ENCODE measurements around the gene BLVRA.
"Not testable (repeated sequence)": the region's sequence is repeated elsewhere in the genome, so short reads cannot be mapped to it uniquely, and the experiment has no call there.

Gene BLVRA

DNA sequence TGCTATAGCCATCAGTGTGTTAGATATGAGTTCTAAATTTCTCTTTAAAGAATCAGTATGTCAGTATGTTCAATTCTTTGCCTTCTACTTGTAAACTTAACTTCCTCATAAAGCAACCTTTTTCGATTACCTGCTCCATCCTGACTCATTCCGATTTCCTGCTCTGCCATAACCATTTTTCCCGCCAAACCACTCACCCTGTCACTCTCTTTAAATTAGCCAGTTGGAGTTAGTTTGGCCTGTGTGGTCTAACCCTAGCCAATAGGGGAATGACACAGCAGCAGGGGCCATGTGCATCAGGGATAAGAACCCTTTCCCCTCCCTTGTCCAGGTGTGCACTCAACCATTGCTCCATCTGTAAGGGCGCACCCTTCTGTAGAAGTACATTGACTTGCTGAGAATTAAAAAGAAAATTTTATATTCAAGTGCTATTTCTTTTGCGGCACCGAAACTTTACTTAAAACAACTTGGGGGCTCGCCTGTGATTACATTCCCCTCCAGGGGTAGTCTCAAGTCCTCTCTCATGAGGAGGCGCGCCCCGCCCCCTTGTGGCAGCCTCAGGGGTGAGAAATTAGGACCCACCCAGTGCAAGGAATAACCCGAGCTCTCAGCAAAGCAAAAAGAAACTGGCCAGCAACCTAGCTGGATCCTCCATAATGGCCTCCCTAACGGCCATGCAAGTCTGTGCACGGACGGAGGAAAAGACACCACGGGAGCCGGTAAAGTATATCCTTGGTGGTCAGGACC, 51.9 kb downstream of the BLVRA start:
- DNase-seq = not testable (repeated sequence)

DNA sequence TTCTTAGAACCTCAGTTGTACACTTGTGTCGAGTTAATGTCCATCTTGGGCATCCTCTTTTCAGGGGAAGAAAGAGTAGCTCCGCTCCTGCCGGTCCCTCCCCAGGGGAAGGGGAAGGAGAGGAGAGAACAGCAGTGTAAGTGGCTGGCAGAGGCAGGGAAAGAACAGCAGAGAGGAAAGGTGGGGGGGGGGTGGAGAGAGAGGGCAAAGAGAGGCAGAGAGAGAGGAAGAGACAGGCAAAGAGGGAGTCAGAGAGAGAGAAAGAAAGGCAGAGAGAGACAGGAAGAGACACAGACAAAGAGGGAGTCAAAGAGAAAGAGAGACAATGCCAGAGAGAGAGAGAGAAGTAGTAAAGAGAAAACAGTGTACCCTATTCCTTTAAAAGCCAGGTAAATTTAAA, 56.9 kb downstream of the BLVRA start:
- no peak for DNase-seq

DNA sequence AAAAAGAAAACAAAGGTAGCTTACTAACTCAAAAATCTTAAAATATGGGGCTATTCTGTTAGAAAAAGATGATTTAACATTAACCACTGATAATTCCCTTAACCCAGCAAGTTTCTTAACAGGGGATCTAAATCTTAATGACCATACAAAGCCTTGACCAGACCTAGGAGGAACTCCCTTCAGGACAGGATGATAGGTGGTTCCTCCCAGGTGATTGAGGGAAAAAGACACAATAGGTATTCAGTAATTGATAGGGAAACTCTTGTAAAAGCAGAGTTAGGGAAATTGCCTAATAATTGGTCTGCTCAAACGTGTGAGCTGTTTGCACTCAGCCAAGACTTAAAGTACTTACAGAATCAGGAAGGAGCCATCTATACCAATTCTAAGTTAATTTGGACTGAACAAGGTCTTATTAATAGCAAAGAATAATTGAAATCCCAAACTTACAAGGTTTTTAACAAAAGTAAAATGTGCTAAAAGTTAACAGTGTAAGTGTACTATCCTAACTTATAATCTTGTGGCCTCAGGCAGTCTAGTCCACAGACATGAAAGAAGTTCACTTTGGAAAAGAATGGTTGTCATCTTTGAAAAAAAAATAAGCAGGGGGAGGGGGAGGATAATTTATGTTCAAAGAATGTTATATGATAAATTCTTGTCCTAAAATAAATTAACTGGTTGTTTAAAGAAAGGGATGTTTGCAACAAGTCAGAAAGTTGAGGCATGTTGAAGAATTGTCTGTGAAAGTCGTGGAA, 57.7 kb downstream of the BLVRA start:
- DNase-seq = not testable (repeated sequence)

DNA sequence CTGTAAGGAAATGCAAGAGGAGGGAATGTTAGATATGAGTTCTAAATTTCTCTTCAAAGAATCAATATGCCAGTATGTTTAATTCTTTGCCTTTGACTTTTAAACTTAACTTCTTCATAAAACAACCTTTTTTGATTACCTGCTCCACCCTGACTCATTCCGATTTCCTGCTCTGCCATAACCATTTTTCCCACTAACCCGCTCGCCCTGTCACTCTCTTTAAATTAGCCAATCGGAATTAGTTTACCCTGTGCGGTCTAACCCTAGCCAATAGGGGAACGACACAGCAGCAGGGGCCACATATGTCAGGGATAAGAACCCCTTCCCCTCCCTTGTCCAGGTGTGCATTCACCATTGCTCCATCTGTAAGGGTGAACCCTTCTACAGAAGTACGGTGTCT, 64.9 kb downstream of the BLVRA start:
- DNase-seq = not testable (repeated sequence)

DNA sequence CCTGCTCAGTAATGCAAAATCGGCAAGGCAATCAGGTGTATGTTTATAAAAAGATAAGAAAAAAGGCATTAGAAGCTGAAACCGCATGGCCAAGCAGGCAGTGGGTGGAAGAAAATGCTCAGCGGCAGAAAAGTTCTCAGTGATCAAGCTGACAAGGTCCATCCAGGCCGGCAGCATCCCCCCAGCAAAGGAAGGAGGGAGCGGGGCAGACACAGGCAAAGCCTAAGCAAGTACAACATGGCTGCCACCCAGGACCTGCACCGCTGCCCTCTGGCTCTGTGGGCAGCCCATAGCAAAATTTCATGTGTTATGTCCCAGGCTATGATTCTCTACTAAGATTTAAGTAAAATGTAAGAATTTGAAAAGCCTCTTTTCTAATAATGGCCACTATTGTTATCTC, 65.5 kb downstream of the BLVRA start:
- DNase-seq = no peak

DNA sequence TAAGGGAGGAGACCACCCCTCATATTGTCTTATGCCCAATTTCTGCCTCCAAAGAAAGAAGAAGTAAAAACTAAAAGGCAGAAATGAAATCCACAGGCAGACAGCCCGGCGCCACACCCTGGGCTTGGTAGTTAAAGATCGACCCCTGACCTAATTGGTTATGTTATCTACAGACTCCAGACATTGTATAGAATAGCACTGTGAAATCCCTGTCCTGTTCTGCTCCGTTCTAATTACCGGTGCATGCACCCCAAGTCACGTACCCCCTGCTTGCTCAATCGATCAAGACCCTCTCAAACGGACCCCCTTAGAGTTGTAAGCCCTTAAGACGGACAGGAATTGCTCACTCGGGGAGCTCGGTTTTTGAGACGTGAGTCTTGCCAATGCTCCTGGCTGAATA, 66.0 kb downstream of the BLVRA start:
- DNase-seq = not testable (repeated sequence)

DNA sequence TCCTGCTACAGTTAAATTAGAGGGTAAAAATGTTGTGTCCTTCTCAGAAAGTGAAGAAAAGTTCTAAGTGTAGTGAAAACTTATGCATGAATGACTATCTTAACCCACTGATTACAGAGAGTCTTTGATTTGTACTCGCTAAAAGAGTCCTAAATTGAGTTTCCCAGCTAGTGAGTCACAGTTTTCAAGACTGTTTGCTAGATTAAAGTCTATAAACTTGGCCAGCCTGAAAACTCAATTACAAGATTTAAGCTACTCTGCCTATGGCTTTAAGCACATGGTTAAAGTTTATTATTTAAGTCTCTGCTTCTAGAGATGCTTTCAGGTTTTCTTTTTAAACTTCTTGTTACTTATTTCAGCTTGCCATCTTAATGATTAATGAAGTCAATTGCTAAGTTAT, 66.5 kb downstream of the BLVRA start:
- no peak for DNase-seq

DNA sequence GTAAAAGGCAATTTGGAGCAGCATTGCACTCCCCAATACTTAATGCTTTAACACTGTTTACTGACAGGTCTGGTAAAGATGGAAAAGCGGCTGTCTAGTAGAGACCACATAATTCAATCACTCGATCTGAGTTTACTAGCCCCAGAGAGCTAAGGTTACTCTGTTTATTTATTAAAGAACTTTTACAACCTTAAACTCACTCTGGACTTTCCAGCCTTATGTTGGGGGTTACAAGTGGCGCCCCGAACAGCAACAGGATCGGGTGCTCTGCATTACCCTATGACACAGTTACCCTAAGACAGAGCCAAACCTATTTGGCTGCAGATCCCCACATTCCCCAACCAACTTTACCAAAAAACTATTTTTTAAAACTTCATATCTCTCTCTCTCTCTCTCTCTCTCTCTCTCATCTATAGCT, 66.9 kb downstream of the BLVRA start:
- no peak for DNase-seq

DNA sequence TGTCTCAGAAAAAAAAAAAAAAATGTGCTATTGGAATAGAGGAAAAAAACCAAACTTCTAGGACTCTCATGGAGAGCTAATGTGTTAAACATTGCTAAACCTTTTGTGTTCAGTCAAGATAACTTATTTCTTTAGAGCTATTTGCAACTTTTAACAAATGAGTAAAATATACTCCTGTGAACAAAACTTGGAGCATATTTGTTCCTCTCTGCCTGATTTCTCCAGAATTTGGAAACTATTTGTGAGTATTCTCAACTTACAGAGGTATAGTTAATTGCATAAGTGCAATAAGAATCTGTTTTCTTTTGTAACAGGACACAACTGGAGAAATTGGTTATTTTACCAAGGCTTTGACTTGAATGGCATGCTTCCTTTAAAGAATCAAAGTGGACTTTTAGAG, 72.4 kb downstream of the BLVRA start:
- not testable (repeated sequence) for DNase-seq

DNA sequence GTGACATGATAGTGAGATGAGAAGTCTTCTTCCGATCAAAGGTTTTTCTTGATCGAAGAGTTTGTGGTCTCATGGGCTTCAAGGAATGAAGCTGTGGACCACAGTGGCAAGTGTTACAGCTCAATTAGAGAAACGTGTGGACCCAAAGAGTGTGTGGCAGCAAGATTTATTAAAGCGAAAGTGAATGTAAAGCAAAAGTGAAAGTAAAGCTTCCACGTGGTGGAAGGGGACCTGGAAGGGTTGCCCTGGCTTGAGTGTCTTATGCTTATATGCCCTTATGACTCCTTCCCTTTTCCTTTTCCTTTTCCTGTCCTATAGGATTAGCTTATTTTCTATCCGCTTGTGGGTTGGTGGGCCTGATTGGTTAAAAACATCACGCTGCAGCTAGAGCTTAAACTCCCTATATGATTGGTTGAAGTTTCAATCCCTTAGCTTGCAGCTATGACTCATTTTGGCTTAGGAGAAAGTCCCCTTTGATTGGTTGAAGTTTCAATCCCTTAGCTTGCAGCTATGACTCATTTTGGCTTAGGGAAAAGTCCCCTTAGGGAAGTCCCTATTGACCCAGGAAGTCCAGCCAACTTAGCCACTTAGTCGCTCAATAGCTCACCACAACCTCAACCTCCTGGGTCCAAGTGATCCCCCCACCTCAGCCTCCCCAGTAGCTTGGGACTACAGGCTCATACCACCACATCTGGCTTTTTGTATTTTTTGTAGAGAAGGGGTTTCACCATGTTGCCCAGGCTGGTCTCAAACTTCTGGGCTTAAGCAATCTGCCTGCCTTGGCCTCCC, 76.2 kb downstream of the BLVRA start:
- no peak for DNase-seq

DNA sequence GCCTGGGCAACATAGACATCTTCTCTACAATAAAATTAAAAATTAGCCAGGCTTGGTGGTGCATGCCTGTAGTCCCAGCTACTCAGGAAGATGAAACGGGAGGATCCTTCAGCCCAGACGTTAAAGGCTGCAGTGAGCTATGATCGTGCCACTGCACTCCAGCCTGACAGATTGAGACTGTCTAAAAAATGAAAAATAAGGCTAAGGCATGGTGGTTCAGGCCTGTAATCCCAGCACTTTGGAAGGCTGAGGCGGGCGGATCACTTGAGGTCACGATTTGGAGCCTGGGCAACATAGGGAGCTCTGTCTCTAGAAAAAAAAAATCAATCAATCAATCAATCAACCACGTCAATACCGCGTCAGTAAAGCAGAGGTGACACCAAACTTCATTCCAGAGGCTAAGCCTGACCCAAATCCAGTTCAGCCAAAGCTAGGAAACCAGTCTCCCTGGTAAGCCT, 79.8 kb downstream of the BLVRA start:
- DNase-seq = no peak

DNA sequence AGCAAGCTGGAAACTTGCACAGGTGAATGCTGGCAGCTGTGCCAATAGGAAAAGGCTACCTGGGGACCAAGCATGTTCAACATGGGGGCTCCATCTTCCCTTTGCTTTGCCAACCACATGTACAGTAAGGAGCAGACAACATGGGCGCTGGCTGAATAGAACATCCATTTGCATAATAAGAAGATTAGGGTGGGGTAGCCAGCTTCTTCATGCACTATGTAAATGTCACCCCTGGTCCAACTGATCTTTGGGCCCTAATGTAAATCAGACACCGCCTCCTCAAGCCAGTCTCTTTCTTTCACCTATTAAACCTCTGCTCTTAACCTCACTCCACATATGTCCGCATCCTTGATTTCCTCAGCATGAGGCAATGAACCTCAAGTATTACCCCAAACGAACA, 84.8 kb downstream of the BLVRA start:
- DNase-seq = no peak

DNA sequence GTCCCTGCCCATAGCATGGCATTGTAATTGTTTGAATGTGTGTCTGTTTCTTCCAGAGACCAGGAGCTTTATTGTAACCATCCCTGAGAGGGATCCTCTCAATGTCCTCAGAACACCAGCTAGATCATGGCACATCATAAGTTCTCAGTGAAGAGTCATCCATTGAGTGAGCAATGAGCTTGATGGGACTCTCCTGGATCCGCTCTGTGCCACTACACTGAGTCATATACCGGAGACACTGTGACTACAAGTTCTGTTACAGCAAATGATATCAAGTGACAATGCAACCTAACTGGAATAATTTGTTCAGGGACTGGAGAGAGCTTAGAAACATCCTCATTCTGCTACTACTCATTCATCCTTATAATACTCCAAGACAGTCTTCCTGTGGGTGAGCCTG, 85.8 kb downstream of the BLVRA start:
- no peak for DNase-seq

DNA sequence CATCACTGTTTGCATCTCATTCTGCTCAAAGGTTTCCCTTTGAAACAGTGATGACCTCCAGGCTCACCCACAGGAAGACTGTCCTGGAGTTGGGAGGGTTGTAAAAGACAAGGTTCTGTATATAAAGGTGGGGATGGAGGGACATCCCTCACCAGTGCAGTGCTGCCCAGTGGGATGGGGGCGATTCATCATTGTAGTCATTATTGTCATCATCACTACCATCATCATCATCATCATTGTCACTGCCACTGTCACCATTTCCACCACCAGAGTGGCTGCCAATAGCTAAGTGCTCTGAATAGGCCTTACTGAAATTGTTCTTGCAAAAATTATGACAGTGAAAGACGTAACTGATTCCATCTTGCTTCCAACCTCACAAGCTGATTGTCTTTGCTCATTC, 86.2 kb downstream of the BLVRA start:
- DNase-seq = no peak

DNA sequence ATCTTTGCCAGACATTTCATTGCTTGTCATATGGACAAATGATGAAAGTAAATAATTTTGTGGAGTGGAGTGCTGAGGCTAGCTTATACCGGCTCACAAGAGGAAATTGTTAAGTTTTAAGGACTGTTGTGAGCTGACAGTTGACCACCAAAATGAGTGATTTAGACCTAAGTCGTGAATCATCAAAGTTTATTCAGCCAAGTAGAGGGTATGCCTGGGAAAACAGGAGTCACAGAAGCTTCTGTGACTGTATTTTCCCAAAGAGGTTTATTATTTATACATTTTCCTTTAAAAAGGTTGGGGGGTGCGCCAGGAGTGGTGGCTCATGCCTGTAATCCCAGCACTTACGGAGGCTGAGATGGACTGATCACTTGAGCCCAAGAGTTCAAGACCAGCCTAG, 89.0 kb downstream of the BLVRA start:
- no peak for DNase-seq

DNA sequence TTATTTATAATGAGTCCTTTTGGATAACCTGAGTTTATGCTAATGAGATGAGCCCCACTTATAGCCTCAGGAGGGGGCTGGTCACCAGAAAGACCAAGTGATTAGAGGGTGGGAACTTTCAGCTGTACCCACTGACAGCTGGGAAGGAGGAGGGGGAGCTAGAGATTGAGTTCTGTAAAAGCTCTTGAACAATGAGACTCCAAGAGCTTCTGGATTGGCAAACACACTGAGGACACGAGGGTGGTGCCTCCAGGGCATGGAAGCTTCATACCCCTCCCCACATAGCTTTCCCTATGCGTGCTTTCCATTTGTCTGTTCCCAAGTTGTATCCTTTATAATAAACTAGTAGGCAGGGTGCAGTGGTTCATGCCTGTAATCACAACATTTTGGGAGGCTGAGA, 90.6 kb downstream of the BLVRA start:
- DNase-seq = no peak

DNA sequence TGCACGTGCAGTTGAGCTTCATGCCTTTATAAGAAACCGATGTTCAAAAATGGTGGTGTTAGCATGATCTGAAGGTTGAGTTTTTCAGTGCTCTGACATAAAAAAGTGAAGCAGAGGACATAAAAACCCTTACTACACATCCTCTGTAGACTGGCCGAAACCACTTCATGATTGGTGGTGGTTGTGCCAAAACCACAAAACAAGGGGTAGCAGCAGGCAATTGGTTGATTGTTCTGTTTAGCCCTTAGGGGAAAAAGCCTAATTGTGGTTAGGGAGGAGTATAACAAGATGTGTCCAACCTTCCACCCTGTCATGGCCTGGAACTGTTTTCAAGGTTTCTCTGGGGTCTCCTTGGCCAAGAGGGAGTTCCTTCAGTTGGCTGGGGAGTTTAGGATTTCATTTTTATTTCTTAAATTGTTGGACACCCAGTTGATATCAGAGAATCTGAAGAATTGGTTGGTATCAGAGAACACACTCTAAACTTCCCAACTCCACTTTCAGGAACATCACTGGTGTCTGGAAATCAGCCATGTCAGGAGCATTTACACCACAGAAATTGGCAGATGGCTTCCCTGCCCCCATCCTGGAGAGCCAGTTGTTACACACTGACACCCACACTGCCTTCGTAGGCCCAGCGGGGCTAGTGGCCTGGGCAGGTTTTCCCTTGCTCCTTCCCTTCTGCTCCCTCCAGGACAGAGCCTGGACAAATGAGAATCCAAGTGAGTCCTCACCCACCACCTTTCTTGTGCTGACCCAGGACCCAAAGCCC, 92.1 kb downstream of the BLVRA start:
- DNase-seq = no peak

DNA sequence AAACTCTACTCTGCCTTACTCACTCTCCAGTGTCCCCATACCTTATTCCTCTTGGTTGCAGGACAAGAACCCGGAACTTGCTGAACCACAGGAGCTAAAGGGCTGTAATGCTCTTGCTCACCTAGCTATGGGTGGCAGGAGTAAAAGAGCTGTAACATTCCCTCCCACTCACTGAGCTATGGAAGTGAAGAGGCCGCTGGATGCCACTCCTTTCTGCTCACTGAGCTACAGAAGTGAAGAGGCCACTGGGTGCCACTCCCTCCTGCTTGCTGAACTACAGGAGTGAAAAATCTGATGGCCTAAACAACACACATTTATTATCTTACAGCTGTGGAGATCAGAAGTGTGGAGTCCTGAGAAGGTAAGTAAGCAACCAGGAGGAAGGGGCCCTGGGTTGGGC, 93.3 kb downstream of the BLVRA start:
- no peak for DNase-seq

DNA sequence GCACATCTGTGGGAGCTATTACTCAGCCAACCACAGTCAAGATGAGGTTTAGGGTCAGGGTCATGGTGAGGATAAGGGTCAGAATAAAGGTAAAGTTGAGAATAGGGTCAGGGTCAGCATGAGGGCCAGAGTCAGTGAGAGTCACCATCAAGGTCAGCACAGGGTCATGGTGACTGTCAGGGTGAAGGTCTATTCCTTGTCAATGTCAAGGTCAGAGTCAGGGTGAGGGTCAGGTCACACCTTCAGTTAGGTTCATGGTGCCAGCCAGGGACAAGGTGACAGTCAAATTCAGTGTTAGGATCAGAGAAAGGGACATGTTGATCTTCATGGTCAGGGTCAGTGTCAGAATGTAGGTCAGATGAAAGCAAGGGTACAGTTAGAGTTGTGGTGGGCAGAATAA, 96.7 kb downstream of the BLVRA start:
- no peak for DNase-seq

DNA sequence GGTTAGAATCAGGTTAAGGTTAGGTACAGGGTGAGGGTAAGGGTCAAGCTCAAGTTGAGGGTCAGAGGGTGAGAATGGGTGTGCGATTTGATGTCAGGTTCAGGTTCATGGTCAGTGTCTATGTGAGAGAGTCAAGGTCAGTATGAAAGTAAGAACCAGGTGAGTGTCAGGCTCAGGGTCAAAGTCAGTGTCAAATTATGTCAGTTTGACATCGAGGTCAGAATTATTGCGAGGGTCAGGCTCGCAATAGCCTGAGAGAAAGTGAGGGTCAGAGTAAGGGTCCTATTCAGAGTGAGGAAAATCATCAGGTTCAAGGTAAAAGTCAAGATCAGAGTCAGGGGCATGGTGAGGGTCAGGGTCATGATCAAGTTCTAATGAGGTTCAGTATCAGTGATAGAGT, 97.8 kb downstream of the BLVRA start:
- DNase-seq = no peak
